ENCODE data around the gene NMUR2.

NMUR2 gene

GRCh38 chr5:152367554-152367953, 37.5 kb downstream of the NMUR2 start:
- DNase-seq: no peak

GRCh38 chr5:152366716-152367115, 38.4 kb downstream of the NMUR2 start:
- no peak for DNase-seq

- no peak for DNase-seq
These were observed 40.2 kb downstream of the NMUR2 start for GRCh38 chr5:152364899-152365298.

GRCh38 chr5:152364172-152364571, 40.9 kb downstream of the NMUR2 start:
- no peak for DNase-seq

GRCh38 chr5:152358861-152359568, 46.1 kb downstream of the NMUR2 start:
- no peak for DNase-seq

GRCh38 chr5:152356506-152356905, 48.6 kb downstream of the NMUR2 start:
- DNase-seq: no peak

GRCh38 chr5:152355061-152355460, 50.0 kb downstream of the NMUR2 start:
- DNase-seq: no peak

- no peak for DNase-seq
These were observed 52.1 kb downstream of the NMUR2 start for GRCh38 chr5:152353001-152353400.

- DNase-seq: no peak
These were observed 55.2 kb downstream of the NMUR2 start for GRCh38 chr5:152349683-152350526.
